SKM-1 treated with dmso at 0.1 percent for 144 hours (cell line): ENCODE measurements around the gene EPB41.

ENCODE experiments used
- DNase-seq: peaks from one replicate; lab custom pipeline; 2025; ENCODE audit not compliant: unreplicated experiment; lab: John Stamatoyannopoulos, UW

The EPB41 gene

GRCh38 chr1:28914228-28915030, at the start of gene EPB41:
TSS of gene EPB41 (plus strand) at chr1:28914569. CDS start at chr1:28987438, 72,869 bp downstream.
- DNase-seq = peak; percentile 98

DNA sequence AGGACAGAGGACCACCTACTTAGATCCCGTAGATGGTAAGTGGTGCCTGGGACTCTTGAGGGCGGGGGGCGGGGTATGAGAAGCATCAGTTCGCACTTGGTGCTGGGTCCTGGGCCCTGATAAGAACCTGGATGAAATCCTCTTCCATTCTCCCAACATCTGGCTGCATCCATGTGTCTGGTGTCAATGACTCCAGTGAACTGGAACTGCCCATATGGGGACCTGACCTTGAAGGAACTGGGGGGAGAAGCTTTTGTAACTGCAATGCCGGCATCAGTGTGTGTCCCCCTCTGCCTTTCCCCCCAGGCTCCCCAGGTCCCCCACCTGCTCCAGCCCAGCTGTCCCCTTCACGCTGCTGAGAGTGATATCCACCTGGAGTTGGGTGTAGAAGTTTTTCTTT, 49.7 kb upstream of the EPB41 start:
- no peak for DNase-seq

GRCh38 chr1:28865997-28866650, 48.2 kb upstream of the EPB41 start:
- DNase-seq = no peak

DNA sequence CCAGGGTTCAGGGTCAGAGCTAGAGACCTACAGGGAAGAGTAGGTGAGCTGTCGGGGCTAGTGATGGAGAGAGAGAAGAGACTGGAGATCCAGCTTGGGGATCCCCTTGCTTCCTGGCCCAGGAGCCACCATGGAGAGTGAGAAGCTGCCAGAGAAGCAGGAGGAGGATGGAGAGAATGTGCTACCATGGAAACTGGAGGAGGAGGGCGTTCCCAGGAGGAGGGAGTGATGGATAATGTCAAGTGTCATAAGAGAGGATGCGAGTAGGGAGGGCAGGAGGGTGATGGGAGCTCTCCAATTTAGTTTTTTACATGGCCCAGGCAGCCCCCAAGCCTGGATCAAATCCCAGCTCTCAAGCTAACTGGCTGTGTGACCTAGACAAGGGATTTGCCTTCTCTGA, 46.5 kb upstream of the EPB41 start:
- no peak for DNase-seq

GRCh38 chr1:28869952-28870351, 44.4 kb upstream of the EPB41 start:
- no peak for DNase-seq

GRCh38 chr1:28871631-28872401, 42.6 kb upstream of the EPB41 start:
- DNase-seq = no peak

- peak; percentile 26 for DNase-seq
Observed at GRCh38 chr1:28875134-28875533, 39.2 kb upstream of the EPB41 start.

GRCh38 chr1:28877132-28877781, 37.1 kb upstream of the EPB41 start:
- DNase-seq = peak; percentile 48

DNA sequence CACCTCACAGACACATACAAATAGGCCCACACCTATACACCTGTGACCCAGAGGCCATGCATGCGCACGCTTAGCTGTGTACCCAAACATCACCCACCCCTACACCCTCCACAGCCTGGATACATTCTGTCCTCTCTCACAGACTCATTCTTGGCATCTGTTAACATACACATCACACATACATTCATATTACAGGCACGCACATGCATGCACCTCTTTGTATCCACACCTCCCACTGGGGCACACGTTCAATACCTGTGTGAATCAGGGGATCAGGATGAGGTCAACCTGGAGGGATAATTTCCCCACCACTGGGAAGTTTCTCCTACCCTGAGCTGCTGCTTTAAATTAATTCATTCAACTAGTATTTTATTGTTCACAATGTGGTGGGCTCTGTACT, 35.6 kb upstream of the EPB41 start:
- no peak for DNase-seq

DNA sequence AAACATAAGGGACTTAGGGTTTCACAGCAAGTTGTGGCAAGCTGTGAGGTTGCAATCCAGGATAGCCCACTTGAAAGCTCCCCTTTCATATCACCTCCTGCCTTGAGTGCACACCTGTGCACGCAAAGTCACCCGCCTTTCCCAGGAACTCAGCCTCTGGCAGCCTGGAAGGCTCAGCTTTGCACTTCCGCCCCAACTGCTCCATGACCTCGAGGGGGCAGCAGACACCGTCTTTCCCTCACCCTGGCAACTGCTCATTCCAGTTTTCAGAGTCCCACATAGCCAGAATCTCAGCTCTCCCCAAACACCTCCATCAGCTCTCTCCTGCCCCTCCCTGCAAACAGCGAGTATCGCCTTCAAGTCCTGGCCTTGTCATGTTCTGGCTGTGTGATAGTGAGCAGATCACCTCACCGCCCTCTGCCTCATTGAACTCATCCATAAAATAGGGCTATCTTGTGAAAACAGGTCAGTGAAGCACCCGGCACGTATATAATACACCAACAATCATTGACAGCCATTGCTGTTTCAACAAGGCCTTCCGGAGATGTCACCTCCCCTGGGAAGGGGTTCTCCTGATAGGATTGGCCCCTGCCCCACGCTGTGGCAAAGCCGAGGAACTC, 32.2 kb upstream of the EPB41 start:
- DNase-seq = peak; percentile 80

DNA sequence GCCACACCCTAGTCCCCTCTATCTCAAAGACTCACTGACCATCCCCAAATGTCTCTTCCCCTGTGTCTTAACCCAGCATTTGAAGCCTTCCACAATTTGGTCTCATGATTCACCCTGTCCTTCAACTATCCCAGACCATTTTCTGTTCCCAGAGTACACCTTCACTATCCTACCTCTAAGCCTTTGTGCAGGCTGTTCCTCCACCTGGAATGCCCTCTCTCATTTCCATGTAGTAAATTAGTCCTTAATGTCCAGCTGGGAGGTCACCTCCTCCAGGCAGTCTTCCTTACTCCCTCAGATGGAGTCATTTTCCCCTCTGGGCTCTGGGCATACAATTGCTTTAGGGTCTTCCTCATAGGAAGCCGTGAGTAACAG, 31.1 kb upstream of the EPB41 start:
- no peak for DNase-seq

GRCh38 chr1:28885472-28885877, 28.9 kb upstream of the EPB41 start:
- DNase-seq = no peak

DNA sequence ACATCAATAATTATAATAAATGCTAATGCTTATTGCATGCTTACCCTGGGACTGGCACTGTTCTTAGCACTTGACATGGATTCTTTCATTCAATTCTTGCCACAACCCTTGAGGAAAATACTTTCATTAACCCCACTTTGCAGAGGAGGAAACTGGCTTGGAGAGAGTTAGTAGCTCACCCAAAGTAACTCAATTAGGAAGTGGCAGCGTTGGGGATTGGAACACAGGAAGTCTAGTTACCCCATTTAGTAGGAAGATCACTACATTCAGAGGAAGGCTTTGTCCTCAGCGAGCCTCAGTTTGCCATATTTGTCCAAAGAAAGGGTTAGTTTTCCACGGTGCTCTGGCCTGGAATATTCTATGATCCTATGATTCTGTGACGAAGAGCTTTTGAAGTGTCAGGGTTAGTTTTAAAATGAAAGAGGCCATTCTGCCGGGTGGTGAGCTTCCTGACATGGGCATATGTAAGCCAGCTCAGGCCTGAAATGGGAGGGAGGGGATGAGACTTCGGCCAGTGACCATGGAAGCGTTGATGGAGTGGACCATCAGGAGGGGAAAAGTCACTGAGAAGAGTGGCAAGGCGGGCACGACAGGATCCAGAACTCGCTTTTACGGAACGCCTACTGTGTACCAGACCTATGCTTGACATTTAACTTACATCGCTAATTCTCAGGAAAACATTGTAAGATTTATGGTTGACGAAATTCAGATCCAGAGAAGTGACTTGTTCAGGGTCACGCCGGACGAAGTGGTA, 28.2 kb upstream of the EPB41 start:
- DNase-seq = peak; percentile 28

DNA sequence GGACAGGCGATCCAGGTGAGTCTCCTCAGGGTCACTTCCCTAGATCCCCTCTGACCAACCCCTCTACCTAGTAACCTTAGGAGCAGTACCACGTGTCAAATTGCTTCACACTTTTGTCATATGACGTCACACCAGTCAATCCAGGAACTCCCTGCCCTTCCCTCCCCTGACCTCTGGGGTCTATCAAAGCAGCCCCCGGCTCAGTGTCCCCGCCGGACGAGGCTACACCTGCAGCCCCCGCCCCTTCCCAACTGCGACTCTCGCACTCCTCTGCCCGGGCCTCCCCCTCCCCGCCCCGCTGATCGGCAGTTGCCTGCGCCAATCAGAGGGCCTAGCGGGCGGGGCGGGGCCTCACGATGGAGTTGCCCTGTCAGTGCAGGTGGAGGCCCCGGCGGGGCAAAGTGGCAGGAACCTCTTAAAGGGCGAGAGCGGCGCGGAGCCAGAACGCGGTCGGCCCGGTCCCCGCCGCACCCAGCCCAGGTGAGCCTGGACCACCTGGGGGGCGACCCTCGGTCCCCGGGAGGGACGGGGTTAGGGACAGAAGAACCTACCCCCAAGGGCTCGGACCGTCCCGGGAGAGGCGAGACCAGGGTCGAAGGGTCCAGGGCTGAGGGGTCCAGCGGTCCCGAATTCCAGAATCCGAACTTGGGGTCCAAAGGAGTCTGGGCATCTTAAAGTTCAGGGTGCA, 27.5 kb upstream of the EPB41 start:
- peak; percentile 78 for DNase-seq

DNA sequence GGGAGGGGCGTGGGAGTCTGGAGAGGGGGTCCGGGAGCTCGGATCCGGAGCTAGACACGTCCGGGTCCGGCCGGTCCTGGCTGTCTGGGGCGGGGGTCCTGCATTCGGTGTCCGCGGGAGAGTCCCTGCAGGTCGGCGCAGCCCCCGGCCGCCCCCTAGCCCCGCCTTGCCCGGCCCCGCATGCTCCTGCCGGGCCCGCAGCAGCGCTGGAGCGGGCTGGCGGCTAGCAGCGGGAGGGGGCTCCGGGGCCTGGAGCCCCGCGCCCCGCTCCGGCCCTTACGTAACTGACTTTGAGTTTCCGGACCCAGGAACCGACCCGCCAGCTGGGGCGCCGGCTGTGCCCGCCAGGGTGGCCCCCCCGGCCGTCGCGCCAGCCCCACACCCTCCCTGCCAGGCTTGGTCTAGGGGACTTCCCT, 26.9 kb upstream of the EPB41 start:
- no peak for DNase-seq

GRCh38 chr1:28887835-28888682, 26.3 kb upstream of the EPB41 start:
- DNase-seq = no peak

- no peak for DNase-seq
Observed at GRCh38 chr1:28888915-28889314, 25.5 kb upstream of the EPB41 start.

DNA sequence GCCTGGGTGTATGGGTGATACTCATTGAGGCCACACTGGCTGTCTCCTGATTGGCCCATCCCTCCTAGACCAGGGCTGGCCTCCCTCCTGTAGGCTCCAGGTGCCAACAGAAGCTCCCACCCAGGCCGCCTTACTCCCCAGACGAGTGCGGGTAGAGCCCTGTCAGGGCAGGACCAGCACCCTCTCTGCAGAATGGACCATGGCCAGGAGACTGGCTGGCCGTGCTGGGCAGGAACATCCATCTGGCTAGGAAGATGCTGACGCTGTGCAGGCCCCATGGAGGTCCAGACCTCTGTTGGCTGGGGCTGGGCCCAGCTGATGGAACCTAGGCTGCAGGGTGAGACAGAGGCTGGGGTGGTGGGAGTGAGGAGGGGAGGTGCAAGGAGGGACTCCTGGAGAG, 25.0 kb upstream of the EPB41 start:
- no peak for DNase-seq

GRCh38 chr1:28890435-28890834, 23.9 kb upstream of the EPB41 start:
- no peak for DNase-seq
